ENCODE data around the gene LRRFIP1. TPM values are rescaled to one million over a fixed set of nuclear protein-coding genes. Genes with fewer than 3 reads are reported as not detected.

Gene LRRFIP1
- total and polyA plus RNA-seq, 2 of the 13 experiments (the other 11 are each of a cell fraction or from before 2014, with no cell fraction given) = 15.9 to 40.5 TPM

GRCh38 chr2:237742191-237742590 is 114.8 kb downstream of the LRRFIP1 start (continued):
- TF ChIP-seq TCF12 (IDR thresholded peaks at IDR 0.05) (no peak), TCF12 (CRISPR knock-in tag; IDR thresholded peaks at IDR 0.05) (0 out of 2 replicates have a peak, but pooled peaks have one; percentile 35), ZSCAN25 (CRISPR knock-in tag; IDR thresholded peaks at IDR 0.05) (no peak), ZSCAN22 (CRISPR knock-in tag; IDR thresholded peaks at IDR 0.05) (no peak), ZNF713 (CRISPR knock-in tag; IDR thresholded peaks at IDR 0.05) (no peak), DNMT1 (CRISPR knock-in tag; IDR thresholded peaks at IDR 0.05) (no peak), ZNF264 (CRISPR knock-in tag; IDR thresholded peaks at IDR 0.05) (peak; percentile 90), EEA1 (CRISPR knock-in tag; IDR thresholded peaks at IDR 0.05; ENCODE audit: borderline replicate concordance) (no peak), LBX2 (CRISPR knock-in tag; IDR thresholded peaks at IDR 0.05; ENCODE audit: borderline replicate concordance) (no peak), POLR2G (IDR thresholded peaks at IDR 0.05; ENCODE audit: low read depth, low read length) (no peak), REPIN1 (CRISPR knock-in tag; IDR thresholded peaks at IDR 0.05; ENCODE audit: borderline replicate concordance, low read depth) (no peak), KDM2A (CRISPR knock-in tag; IDR thresholded peaks at IDR 0.05; ENCODE audit: borderline replicate concordance, low read depth) (0 out of 2 replicates have a peak, but pooled peaks have one; percentile 37), CAMTA2 (CRISPR knock-in tag; IDR thresholded peaks at IDR 0.05; ENCODE audit: borderline replicate concordance) (no peak), SNAPC4 (CRISPR knock-in tag; IDR thresholded peaks at IDR 0.05) (no peak), THAP9 (CRISPR knock-in tag; IDR thresholded peaks at IDR 0.05; ENCODE audit: borderline replicate concordance) (no peak), SPEN (CRISPR knock-in tag; IDR thresholded peaks at IDR 0.05; ENCODE audit: low read depth) (peak; percentile 48; the same call in 1 of the 2 replicates), PREB (CRISPR knock-in tag; IDR thresholded peaks at IDR 0.05) (no peak), NBN (conservative IDR thresholded peaks at IDR 0.05) (no peak), RNF219 (CRISPR knock-in tag; IDR thresholded peaks at IDR 0.05) (no peak), BCL6 (CRISPR knock-in tag; IDR thresholded peaks at IDR 0.05) (peak; percentile 96)

Measured in HepG2 (cell line).